PC-9 (cell line): ENCODE results near the gene MYO1E. TPM values are rescaled to one million over a fixed set of nuclear protein-coding genes. Genes with fewer than 3 reads are reported as not detected.

Experiments used
- BruUV-seq: library from RNA; stranded (reverse); fragments of 400-500 nt; replicated peaks from 2 replicates; lab custom pipeline; 2021; lab: Mats Ljungman, UMichigan
- CTCF ChIA-PET: fragments of 300-600 bp; sonication (Branson Sonifier 250); formaldehyde crosslinking; loops from one replicate; lab custom pipeline; 2022; ENCODE audit warnings: antibody characterized with exemption; lab: Charles Lee
- POLR2A ChIA-PET: fragments of 300-600 bp; sonication (Branson Sonifier 250); formaldehyde crosslinking; loops from one replicate; lab custom pipeline; 2022; ENCODE audit warnings: antibody characterized with exemption; ENCODE audit not compliant: unreplicated experiment; lab: Charles Lee
- DNase-seq, 2 experiments: peaks; one replicate each; pipeline versions ENCODE4 v3.0.0 to v3.0.0-alpha.2; 2015 to 2022; ENCODE audit warnings: mixed read lengths in 1 of 2
- H2AFZ ChIP-seq: fragments of 200-600 bp; sonication (generic); 2 replicates; pipeline ENCODE4 v1.8.1; 2017; ENCODE audit warnings: antibody characterized with exemption
- H3F3A ChIP-seq: fragments of 200-600 bp; sonication (generic); 2 replicates; pipeline ENCODE4 v1.8.1; 2017; ENCODE audit warnings: antibody characterized with exemption, mild to moderate bottlenecking, low read depth; ENCODE audit not compliant: insufficient read depth
- H3K27ac ChIP-seq: fragments of 200-600 bp; sonication (generic); 2 replicates; pipeline ENCODE4 v1.6.1; 2016; ENCODE audit warnings: mixed run types
- H3K27me3 ChIP-seq: fragments of 200-600 bp; sonication (generic); 2 replicates; pipeline ENCODE4 v1.6.1; 2016; ENCODE audit warnings: low read depth, mixed run types; ENCODE audit not compliant: insufficient read depth
- H3K36me3 ChIP-seq: fragments of 200-600 bp; sonication (generic); 2 replicates; pipeline ENCODE4 v1.6.1; 2016; ENCODE audit warnings: low read depth, mixed run types
- H3K4me1 ChIP-seq: fragments of 200-600 bp; sonication (generic); replicated peaks from 2 replicates; pipeline ENCODE4 v1.6.1; 2016; ENCODE audit warnings: mixed run types; ENCODE audit not compliant: insufficient read depth
- H3K4me2 ChIP-seq: fragments of 200-600 bp; sonication (generic); 2 replicates; pipeline ENCODE4 v1.6.1; 2017; ENCODE audit warnings: mixed run types
- H3K4me3 ChIP-seq: fragments of 200-600 bp; sonication (generic); 2 replicates; pipeline ENCODE4 v1.6.1; 2016; ENCODE audit warnings: mixed run types
- H3K79me2 ChIP-seq: fragments of 200-600 bp; sonication (generic); 2 replicates; pipeline ENCODE4 v1.6.1; 2017; ENCODE audit warnings: low read depth, mixed run types
- H3K9me2 ChIP-seq: fragments of 200-600 bp; sonication (generic); 2 replicates; pipeline ENCODE4 v1.8.1; 2017; ENCODE audit warnings: mild to moderate bottlenecking; ENCODE audit not compliant: insufficient read depth
- H3K9me3 ChIP-seq: fragments of 200-600 bp; sonication (generic); 2 replicates; pipeline ENCODE4 v1.8.1; 2016; ENCODE audit warnings: low read depth; ENCODE audit not compliant: insufficient read depth
- H4K20me1 ChIP-seq: fragments of 200-600 bp; sonication (generic); 2 replicates; pipeline ENCODE4 v1.8.1; 2017; ENCODE audit not compliant: insufficient read depth
- CTCF ChIP-seq: fragments of 200-600 bp; sonication (generic); conservative IDR thresholded peaks from 2 replicates; pipeline ENCODE4 v1.6.1; 2017; ENCODE audit warnings: mixed run types, antibody characterized with exemption, mild to moderate bottlenecking, moderate library complexity
- EZH2 ChIP-seq: fragments of 200-600 bp; sonication (generic); IDR thresholded peaks from 2 replicates; pipeline ENCODE4 v1.8.0; 2017; ENCODE audit warnings: antibody characterized with exemption, low read depth
- intact Hi-C: fragments of 100-400 bp; cut with micrococcal nuclease; formaldehyde crosslinking; loops from one replicate; pipeline ENCODE4 v1.10.0; 2022; ENCODE audit not compliant: unreplicated experiment
- total RNA-seq: library from RNA; stranded (reverse); gene quantifications from 2 replicates; pipeline ENCODE4 v1.2.3, GENCODE V29; 2021

MYO1E gene
- total RNA-seq, 1 experiment from 2014 or later: 156 TPM

GRCh38 chr15:59354417-59355031 lies 18.1 kb downstream of the MYO1E start:
- H3K9me3 ChIP-seq: no peaks in the 10 kb centered on the region
- peaks cover 22% of the 10 kb centered on the region for H3F3A ChIP-seq
- intact Hi-C loops: no loop called here
- H3K4me1 ChIP-seq: peaks cover 18% of the 10 kb centered on the region
- H3K79me2 ChIP-seq: peaks cover 95% of the 10 kb centered on the region
- no peak overlapping the region for H3K4me3 ChIP-seq
- no peaks in the 10 kb centered on the region for H3K27me3 ChIP-seq
- no TSS peak for BruUV-seq
- TF ChIP-seq CTCF (no peak), EZH2 (no peak)
- H3K36me3 ChIP-seq: no peaks in the 10 kb centered on the region; the same call in 1 of the 2 replicates
- H3K27ac ChIP-seq: no peak overlapping the region
- H4K20me1 ChIP-seq: peaks cover 3% of the 10 kb centered on the region; the same call in 1 of the 2 replicates
- ChIA-PET POLR2A (interaction anchor here (0.7 kb wide), 2 partner anchors 27 to 79 kb away, joined by 4 to 6 read pairs; no protein-coding TSS in a partner anchor), CTCF (no interaction called here)
- DNase-seq: no peak
- no peak overlapping the region for H3K4me2 ChIP-seq
- H3K9me2 ChIP-seq: no peaks in the 10 kb centered on the region
- no peak overlapping the region for H2AFZ ChIP-seq

- Histone ChIP-seq H3K4me1 (peaks cover 20% of the 10 kb centered on the region), H3K9me2 (no peaks in the 10 kb centered on the region), H3K9me3 (no peaks in the 10 kb centered on the region), H3K4me2 (no peak overlapping the region), H3K27ac (no peak overlapping the region), H2AFZ (no peak overlapping the region), H3F3A (peaks cover 22% of the 10 kb centered on the region), H3K4me3 (no peak overlapping the region), H4K20me1 (peaks cover 7% of the 10 kb centered on the region; the same call in 1 of the 2 replicates), H3K27me3 (no peaks in the 10 kb centered on the region), H3K36me3 (no peaks in the 10 kb centered on the region; the same call in 1 of the 2 replicates), H3K79me2 (peaks cover 97% of the 10 kb centered on the region)
- DNase-seq: no peak
- POLR2A ChIA-PET: no interaction called here
- TF ChIP-seq EZH2 (no peak), CTCF (no peak)
- CTCF ChIA-PET: no interaction called here
- no TSS peak for BruUV-seq
- intact Hi-C loops: no loop called here
These were observed 18.7 kb downstream of the MYO1E start for GRCh38 chr15:59353994-59354416.

GRCh38 chr15:59352683-59353082 lies 20.0 kb downstream of the MYO1E start:
- Histone ChIP-seq H3K9me2 (no peaks in the 10 kb centered on the region), H3K79me2 (peaks cover 97% of the 10 kb centered on the region), H4K20me1 (peaks cover 7% of the 10 kb centered on the region; the same call in 1 of the 2 replicates), H3K4me2 (no peak overlapping the region), H3K4me1 (peaks cover 20% of the 10 kb centered on the region), H3K4me3 (no peak overlapping the region), H3F3A (peaks cover 22% of the 10 kb centered on the region), H3K9me3 (no peaks in the 10 kb centered on the region), H3K36me3 (no peaks in the 10 kb centered on the region; the same call in 1 of the 2 replicates), H3K27me3 (no peaks in the 10 kb centered on the region), H3K27ac (0 out of 2 replicates have a peak overlapping the region, but pooled peaks have one; percentile 29), H2AFZ (no peak overlapping the region)
- no peak for DNase-seq
- TF ChIP-seq EZH2 (no peak), CTCF (no peak)
- ChIA-PET POLR2A (no interaction called here), CTCF (no interaction called here)
- BruUV-seq: no TSS peak
- intact Hi-C loops: no loop called here
